Right atrium auricular region (tissue), 2 donors: Measurements from ENCODE around the gene PLCB4. TPM values are rescaled to one million over a fixed set of nuclear protein-coding genes. Genes with fewer than 3 reads are reported as not detected.

ENCODE experiments used
- DNase-seq: peaks from one replicate; pipeline ENCODE4 v3.0.0-alpha.2; 2019; ENCODE audit warnings: low spot score
- H3K27ac ChIP-seq, 2 donors: fragments of 200-600 bp; sonication (generic); 1 replicate in 1 of 2; 2 replicates in 1 of 2; pipeline ENCODE4 v1.5.1; 2016 to 2019
- H3K27me3 ChIP-seq, 2 donors: fragments of 200-600 bp; sonication (generic); one replicate each; pipeline versions ENCODE4 v1.5.1 to v1.6.0; 2017 to 2019
- H3K36me3 ChIP-seq: fragments of 200-600 bp; sonication (generic); one replicate; pipeline ENCODE4 v1.5.1; 2016
- H3K4me1 ChIP-seq, 2 donors: fragments of 200-600 bp; sonication (generic); one replicate each; pipeline versions ENCODE4 v1.5.1 to v1.6.0; 2017 to 2019
- H3K4me3 ChIP-seq, 2 donors: fragments of 200-600 bp; sonication (generic); 1 replicate in 1 of 2; 2 replicates in 1 of 2; pipeline ENCODE4 v1.5.1; 2017 to 2019; ENCODE audit warnings: mild to moderate bottlenecking in 1 of 2, moderate library complexity in 1 of 2
- H3K9me3 ChIP-seq, 2 donors: fragments of 200-600 bp; sonication (generic); one replicate each; pipeline ENCODE4 v1.5.1; 2019
- CTCF ChIP-seq, 2 donors: fragments of 200-600 bp; sonication (generic); IDR thresholded peaks; one replicate each; pipeline ENCODE4 v1.5.1; 2019; ENCODE audit warnings: antibody characterized with exemption in 2 of 2
- total RNA-seq, 2 donors: library from RNA; depleted of rRNA; stranded (reverse); fragments of >200 nt; gene quantifications; one replicate each; pipeline ENCODE4 v1.1.0, GENCODE V29; 2016

Gene PLCB4
- total RNA-seq, 2 donors from 2014 or later: 14.3 to 32.4 TPM

DNA sequence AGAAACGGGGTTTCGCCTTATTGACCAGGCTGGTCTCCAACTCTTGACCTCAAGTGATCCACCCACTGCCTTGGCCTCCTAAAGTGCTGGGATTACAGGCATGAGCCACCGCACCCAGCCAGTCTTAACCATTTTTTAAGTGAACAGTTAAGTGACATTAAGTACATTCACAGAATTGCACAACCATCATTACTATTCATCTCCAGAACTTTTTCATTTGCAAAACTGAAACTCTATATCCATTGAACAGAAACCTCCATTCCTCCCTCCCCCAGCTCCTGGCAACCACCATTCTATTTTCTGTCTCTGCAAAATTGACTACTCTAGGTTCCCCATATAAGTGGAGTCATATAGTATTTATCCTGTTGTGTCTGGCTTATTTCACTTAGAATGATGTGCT lies 59.7 kb downstream of the PLCB4 start:
- no peaks in the 10 kb centered on the region for H3K27me3 ChIP-seq
- H3K36me3 ChIP-seq: no peaks in the 10 kb centered on the region
- H3K4me3 ChIP-seq: no peak overlapping the region
- no peak for DNase-seq
- H3K4me1 ChIP-seq: peaks cover 0 to 24% of the 10 kb centered on the region in 2 donors
- TF ChIP-seq CTCF (IDR thresholded peaks at IDR 0.05): no peak
- peaks cover 0 to 16% of the 10 kb centered on the region in 2 donors for H3K9me3 ChIP-seq
- H3K27ac ChIP-seq: no peak overlapping the region

- Histone ChIP-seq H3K27me3 (no peaks in the 10 kb centered on the region), H3K36me3 (no peaks in the 10 kb centered on the region), H3K4me3 (no peak overlapping the region), H3K27ac (peak overlapping the region in 1 of 2 donors; percentile 4), H3K4me1 (peaks cover 0 to 24% of the 10 kb centered on the region in 2 donors), H3K9me3 (peaks cover 0 to 16% of the 10 kb centered on the region in 2 donors)
- peak in 1 of 2 donors; percentile 11 for TF ChIP-seq CTCF (IDR thresholded peaks at IDR 0.05)
- DNase-seq: no peak
Measured at GRCh38 chr20:9129756-9130155, 60.9 kb downstream of the PLCB4 start.

- no peak overlapping the region for H3K4me3 ChIP-seq
- no peak overlapping the region for H3K27ac ChIP-seq
- H3K36me3 ChIP-seq: no peaks in the 10 kb centered on the region
- peaks cover 0 to 25% of the 10 kb centered on the region in 2 donors for H3K4me1 ChIP-seq
- no peak for TF ChIP-seq CTCF (IDR thresholded peaks at IDR 0.05)
- peaks cover 0 to 16% of the 10 kb centered on the region in 2 donors for H3K9me3 ChIP-seq
- no peaks in the 10 kb centered on the region for H3K27me3 ChIP-seq
- DNase-seq: no peak
Measured at GRCh38 chr20:9130521-9130920, 61.6 kb downstream of the PLCB4 start.

DNA sequence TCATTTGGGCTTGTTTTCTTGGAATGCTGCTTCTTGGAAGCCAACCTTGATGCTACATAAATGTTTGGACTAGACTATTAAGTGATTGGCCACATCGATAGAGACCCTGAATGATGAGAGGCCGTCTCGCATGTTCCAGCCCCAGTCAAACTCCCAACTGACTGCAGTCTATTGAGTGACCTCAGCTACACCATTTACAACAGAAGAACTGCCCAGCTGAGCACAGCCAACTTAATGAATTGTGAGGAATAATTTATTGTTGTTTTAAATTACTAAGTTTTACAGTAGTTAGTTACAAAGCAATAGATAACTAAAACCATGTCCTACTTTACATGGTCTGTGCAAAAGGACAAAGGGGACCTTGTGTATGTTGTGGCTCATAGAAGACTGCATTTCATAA lies 63.0 kb downstream of the PLCB4 start:
- H3K27ac ChIP-seq: no peak overlapping the region
- peaks cover 0 to 38% of the 10 kb centered on the region in 2 donors for H3K4me1 ChIP-seq
- no peak for TF ChIP-seq CTCF (IDR thresholded peaks at IDR 0.05)

DNA sequence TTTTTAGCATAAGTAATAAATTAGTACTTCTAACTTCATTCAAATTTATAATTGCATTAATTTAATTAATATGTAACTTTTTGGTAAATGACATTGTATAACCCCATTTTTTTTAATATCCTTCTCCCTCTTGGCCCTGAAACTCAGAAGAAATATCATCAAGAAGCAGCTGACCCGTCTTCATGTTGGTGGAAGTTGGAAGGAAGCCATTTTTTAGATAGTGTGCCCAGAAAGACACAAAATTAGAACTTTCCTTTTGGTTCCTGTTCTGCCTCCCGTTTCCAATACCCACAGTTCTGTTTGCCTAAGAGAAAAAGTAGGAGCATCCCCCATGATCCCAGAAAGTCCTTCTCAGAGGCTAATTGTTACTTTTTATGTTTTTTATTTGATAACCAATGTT lies 65.5 kb downstream of the PLCB4 start:
- H3K27ac ChIP-seq: no peak overlapping the region

More for the DNA sequence above, 63.0 kb downstream of the PLCB4 start:
- H3K27me3 ChIP-seq: no peaks in the 10 kb centered on the region
- DNase-seq: no peak
- peaks cover 0 to 16% of the 10 kb centered on the region in 2 donors for H3K9me3 ChIP-seq
- no peak overlapping the region for H3K4me3 ChIP-seq
- no peaks in the 10 kb centered on the region for H3K36me3 ChIP-seq

More for the DNA sequence above, 65.5 kb downstream of the PLCB4 start:
- no peak for DNase-seq
- Histone ChIP-seq H3K4me1 (peaks cover 0 to 37% of the 10 kb centered on the region in 2 donors), H3K9me3 (peaks cover 0 to 24% of the 10 kb centered on the region in 2 donors), H3K36me3 (no peaks in the 10 kb centered on the region), H3K27me3 (no peaks in the 10 kb centered on the region), H3K4me3 (no peak overlapping the region)
- no peak for TF ChIP-seq CTCF (IDR thresholded peaks at IDR 0.05)
